GM10248 (cell line): ENCODE measurements around the gene DYRK1A.

ENCODE experiments used
- CTCF ChIA-PET: fragments of 300-600 bp; sonication (Branson Sonifier 250); formaldehyde crosslinking; extraction: SDS; loops from one replicate; lab custom pipeline; 2021; ENCODE audit warnings: antibody characterized with exemption; lab: Yijun Ruan, JAX
- POLR2A ChIA-PET: fragments of 350-650 bp; sonication (Branson Sonifier 250); formaldehyde crosslinking; extraction: SDS; loops from one replicate; lab custom pipeline; 2020; ENCODE audit warnings: antibody characterized with exemption; lab: Yijun Ruan, JAX
- DNase-seq: peaks from one replicate; pipeline ENCODE4 v3.0.0; 2012; ENCODE audit errors: extremely low spot score
- CTCF ChIP-seq: IDR thresholded peaks from 2 replicates; pipeline ENCODE4 v1.5.1; 2012; ENCODE audit warnings: mild to moderate bottlenecking, low read depth; ENCODE audit errors: extremely low read depth, missing control alignments, control extremely low read depth

The DYRK1A gene

GRCh38 chr21:37346841-37347430 lies 19.6 kb upstream of the DYRK1A start:
- ChIA-PET POLR2A (no interaction called here), CTCF (no interaction called here)
- TF ChIP-seq CTCF: no peak
- no peak for DNase-seq

GRCh38 chr21:37348664-37349063 lies 17.9 kb upstream of the DYRK1A start:
- ChIA-PET CTCF (no interaction called here), POLR2A (no interaction called here)
- DNase-seq: no peak
- no peak for TF ChIP-seq CTCF

- no peak for DNase-seq
- TF ChIP-seq CTCF: no peak
- CTCF ChIA-PET: interaction anchor here (1.0 kb wide), 1 partner anchor 48 kb away, joined by 3 read pairs; no protein-coding TSS in a partner anchor
- POLR2A ChIA-PET: no interaction called here
Measured at GRCh38 chr21:37350472-37350871, 16.1 kb upstream of the DYRK1A start.

GRCh38 chr21:37356706-37357105 lies 9.9 kb upstream of the DYRK1A start:
- ChIA-PET POLR2A (no interaction called here), CTCF (interaction anchor here (2.8 kb wide), 1 partner anchor 9 kb away, joined by 6 read pairs; no protein-coding TSS in a partner anchor)
- TF ChIP-seq CTCF: no peak
- no peak for DNase-seq

GRCh38 chr21:37357691-37358090 lies 8.9 kb upstream of the DYRK1A start:
- no peak for TF ChIP-seq CTCF
- ChIA-PET CTCF (no interaction called here), POLR2A (no interaction called here)
- DNase-seq: no peak

GRCh38 chr21:37358397-37358796 lies 8.2 kb upstream of the DYRK1A start:
- CTCF ChIA-PET: interaction anchor here (0.9 kb wide), 1 partner anchor 14 kb away, joined by 3 read pairs; no protein-coding TSS in a partner anchor
- no peak for TF ChIP-seq CTCF
- POLR2A ChIA-PET: no interaction called here
- no peak for DNase-seq
